Astrocyte (in vitro differentiated cells and primary cell): ENCODE data around the gene PDSS2. TPM values are rescaled to one million over a fixed set of nuclear protein-coding genes. Genes with fewer than 3 reads are reported as not detected.

Experiments used
- DNase-seq: peaks from one replicate; pipeline ENCODE4 v3.0.0-alpha.2; 2010; ENCODE audit warnings: low read depth
- FAIRE-seq: peaks from 2 replicates; lab custom pipeline; 2011; peaks lifted over from hg19 to GRCh38; lab: Jason Lieb, UNC
- H2AFZ ChIP-seq: 2 replicates; pipeline ENCODE4 v1.6.0; 2012; ENCODE audit warnings: low read depth, low read length, inconsistent platforms
- H3K27ac ChIP-seq: 2 replicates; pipeline ENCODE4 v1.5.1; 2011; ENCODE audit warnings: low read depth, low read length, inconsistent platforms
- H3K27me3 ChIP-seq: 2 replicates; pipeline ENCODE4 v1.6.0; 2011; ENCODE audit warnings: low read length, inconsistent platforms; ENCODE audit not compliant: insufficient read depth
- H3K36me3 ChIP-seq: 2 replicates; pipeline ENCODE4 v1.5.1; 2011; ENCODE audit warnings: low read length, inconsistent platforms; ENCODE audit not compliant: insufficient read depth
- H3K4me1 ChIP-seq: 2 replicates; pipeline ENCODE4 v1.5.1; 2011; ENCODE audit warnings: low read length, inconsistent platforms; ENCODE audit not compliant: insufficient read depth
- H3K4me2 ChIP-seq: 2 replicates; pipeline ENCODE4 v1.6.0; 2012; ENCODE audit warnings: low read length, inconsistent platforms
- H3K4me3 ChIP-seq: 2 replicates; pipeline ENCODE4 v1.5.1; 2011; ENCODE audit warnings: low read depth, mild to moderate bottlenecking, low read length, inconsistent platforms; ENCODE audit not compliant: insufficient read depth
- H3K79me2 ChIP-seq: 2 replicates; pipeline ENCODE4 v1.6.0; 2012; ENCODE audit warnings: mild to moderate bottlenecking, low read length, inconsistent platforms; ENCODE audit not compliant: insufficient read depth
- H3K9ac ChIP-seq: 2 replicates; pipeline ENCODE4 v1.6.0; 2012; ENCODE audit warnings: mild to moderate bottlenecking, low read length, inconsistent platforms
- H3K9me3 ChIP-seq: 2 replicates; pipeline ENCODE4 v1.5.1; 2012; ENCODE audit warnings: low read depth, mild to moderate bottlenecking, low read length, inconsistent platforms; ENCODE audit not compliant: insufficient read depth
- H4K20me1 ChIP-seq: 2 replicates; pipeline ENCODE4 v1.6.0; 2012; ENCODE audit warnings: low read length, inconsistent platforms; ENCODE audit not compliant: insufficient read depth
- H3K27ac Mint-ChIP-seq: one replicate; pipeline ENCODE4 v1.8.0; 2021; ENCODE audit warnings: mild to moderate bottlenecking, mixed read lengths; ENCODE audit not compliant: unreplicated experiment
- H3K27me3 Mint-ChIP-seq: one replicate; pipeline ENCODE4 v1.8.0; 2021; ENCODE audit warnings: low read depth, mixed read lengths; ENCODE audit not compliant: unreplicated experiment
- H3K36me3 Mint-ChIP-seq: one replicate; pipeline ENCODE4 v1.8.0; 2021; ENCODE audit warnings: low read depth, mixed read lengths; ENCODE audit not compliant: unreplicated experiment
- H3K4me1 Mint-ChIP-seq: one replicate; pipeline ENCODE4 v1.8.0; 2021; ENCODE audit warnings: low read depth, mixed read lengths; ENCODE audit not compliant: unreplicated experiment
- H3K4me3 Mint-ChIP-seq: one replicate; pipeline ENCODE4 v1.8.0; 2021; ENCODE audit warnings: mild to moderate bottlenecking, moderate library complexity, mixed read lengths; ENCODE audit not compliant: unreplicated experiment
- H3K9me3 Mint-ChIP-seq: one replicate; pipeline ENCODE4 v1.8.0; 2021; ENCODE audit warnings: mild to moderate bottlenecking, mixed read lengths; ENCODE audit not compliant: unreplicated experiment
- EZH2 ChIP-seq: IDR thresholded peaks from 2 replicates; pipeline ENCODE4 v1.6.1; 2012; ENCODE audit warnings: mild to moderate bottlenecking, low read length, inconsistent platforms; ENCODE audit not compliant: insufficient read depth
- total RNA-seq: library from RNA; stranded (reverse); gene quantifications from 2 replicates; pipeline ENCODE4 v1.2.1, GENCODE V29; 2021
- TF ChIP-seq, protein P1 (sequence below): IDR thresholded peaks from 2 replicates; pipeline ENCODE4 v1.5.1; 2011; ENCODE audit warnings: low read depth, mild to moderate bottlenecking, inconsistent platforms, low read length, moderate library complexity; ENCODE audit not compliant: insufficient read depth

PDSS2 gene
- total RNA-seq, 1 donor from 2014 or later, result 7.7 TPM

DNA sequence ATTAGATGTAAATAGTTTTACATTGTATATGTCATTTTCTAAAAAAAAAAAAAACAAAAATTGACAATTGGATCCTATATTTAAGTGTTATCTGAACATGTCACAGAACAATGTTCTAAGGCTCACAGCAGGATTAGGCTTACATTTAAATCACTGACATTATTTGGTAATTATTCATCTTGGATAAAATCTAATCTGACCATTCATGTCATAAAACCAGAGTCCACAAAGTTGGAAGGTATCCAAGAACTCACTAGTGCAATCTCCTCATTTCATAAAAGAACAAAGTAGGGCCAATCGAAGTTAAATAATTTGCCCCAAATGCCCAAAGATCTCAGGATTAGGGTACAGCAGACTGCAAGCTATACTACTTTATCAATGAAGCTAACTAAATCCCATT is 73.0 kb downstream of the PDSS2 start:
- no peaks in the 10 kb centered on the region for H3K36me3 Mint-ChIP-seq
- Histone ChIP-seq H3K79me2 (no peaks in the 10 kb centered on the region), H3K9ac (no peak overlapping the region), H3K4me2 (no peak overlapping the region), H3K27ac (no peak overlapping the region), H3K36me3 (no peaks in the 10 kb centered on the region), H2AFZ (no peak overlapping the region), H4K20me1 (peaks cover 5% of the 10 kb centered on the region), H3K4me1 (no peaks in the 10 kb centered on the region), H3K27me3 (no peaks in the 10 kb centered on the region), H3K4me3 (no peak overlapping the region), H3K9me3 (no peaks in the 10 kb centered on the region)
- DNase-seq (peak; percentile 20), FAIRE-seq (no peak)
- TF ChIP-seq, protein P1, sequence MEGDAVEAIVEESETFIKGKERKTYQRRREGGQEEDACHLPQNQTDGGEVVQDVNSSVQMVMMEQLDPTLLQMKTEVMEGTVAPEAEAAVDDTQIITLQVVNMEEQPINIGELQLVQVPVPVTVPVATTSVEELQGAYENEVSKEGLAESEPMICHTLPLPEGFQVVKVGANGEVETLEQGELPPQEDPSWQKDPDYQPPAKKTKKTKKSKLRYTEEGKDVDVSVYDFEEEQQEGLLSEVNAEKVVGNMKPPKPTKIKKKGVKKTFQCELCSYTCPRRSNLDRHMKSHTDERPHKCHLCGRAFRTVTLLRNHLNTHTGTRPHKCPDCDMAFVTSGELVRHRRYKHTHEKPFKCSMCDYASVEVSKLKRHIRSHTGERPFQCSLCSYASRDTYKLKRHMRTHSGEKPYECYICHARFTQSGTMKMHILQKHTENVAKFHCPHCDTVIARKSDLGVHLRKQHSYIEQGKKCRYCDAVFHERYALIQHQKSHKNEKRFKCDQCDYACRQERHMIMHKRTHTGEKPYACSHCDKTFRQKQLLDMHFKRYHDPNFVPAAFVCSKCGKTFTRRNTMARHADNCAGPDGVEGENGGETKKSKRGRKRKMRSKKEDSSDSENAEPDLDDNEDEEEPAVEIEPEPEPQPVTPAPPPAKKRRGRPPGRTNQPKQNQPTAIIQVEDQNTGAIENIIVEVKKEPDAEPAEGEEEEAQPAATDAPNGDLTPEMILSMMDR, result no peak
- TF ChIP-seq EZH2, result no peak
- H3K9me3 Mint-ChIP-seq, result no peaks in the 10 kb centered on the region
- H3K4me3 Mint-ChIP-seq, result no peak overlapping the region
- no peaks in the 10 kb centered on the region for H3K4me1 Mint-ChIP-seq
- no peaks in the 10 kb centered on the region for H3K27me3 Mint-ChIP-seq
- no peak overlapping the region for H3K27ac Mint-ChIP-seq

DNA sequence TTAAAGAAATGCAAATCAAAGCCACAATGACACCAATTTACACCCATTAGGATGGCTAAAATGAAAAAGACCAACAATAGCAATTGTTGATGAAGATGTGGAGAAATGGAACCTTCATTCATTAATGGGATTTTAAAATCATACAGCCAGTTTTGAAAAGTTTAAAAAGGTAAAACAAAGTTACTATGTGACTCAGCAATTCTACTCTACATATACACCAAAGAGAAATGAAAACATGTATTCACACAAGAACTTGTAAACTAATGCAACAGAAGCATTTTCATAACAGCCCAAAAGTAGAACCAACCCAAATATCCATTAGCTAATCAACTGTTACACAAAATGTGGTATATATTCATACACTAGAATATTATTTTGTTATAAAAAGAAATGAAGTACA is 75.7 kb downstream of the PDSS2 start:
- no peaks in the 10 kb centered on the region for H3K36me3 ChIP-seq
- H3K9ac ChIP-seq, result no peak overlapping the region
- no peak overlapping the region for H3K4me3 Mint-ChIP-seq
- no peaks in the 10 kb centered on the region for H3K4me1 ChIP-seq
- no peak for TF ChIP-seq EZH2
- TF ChIP-seq, protein P1, result no peak
- H3K36me3 Mint-ChIP-seq, result peaks cover 2% of the 10 kb centered on the region
- H3K79me2 ChIP-seq, result no peaks in the 10 kb centered on the region
- no peak overlapping the region for H3K4me3 ChIP-seq
- H3K9me3 Mint-ChIP-seq, result peaks cover 2% of the 10 kb centered on the region
- no peak overlapping the region for H2AFZ ChIP-seq
- H3K4me1 Mint-ChIP-seq, result no peaks in the 10 kb centered on the region
- no peaks in the 10 kb centered on the region for H3K27me3 ChIP-seq
- DNase-seq (no peak), FAIRE-seq (no peak)
- H3K9me3 ChIP-seq, result no peaks in the 10 kb centered on the region
- H3K4me2 ChIP-seq, result no peak overlapping the region
- H3K27ac Mint-ChIP-seq, result no peak overlapping the region
- H3K27me3 Mint-ChIP-seq, result no peaks in the 10 kb centered on the region
- no peak overlapping the region for H3K27ac ChIP-seq
- H4K20me1 ChIP-seq, result peaks cover 5% of the 10 kb centered on the region

DNA sequence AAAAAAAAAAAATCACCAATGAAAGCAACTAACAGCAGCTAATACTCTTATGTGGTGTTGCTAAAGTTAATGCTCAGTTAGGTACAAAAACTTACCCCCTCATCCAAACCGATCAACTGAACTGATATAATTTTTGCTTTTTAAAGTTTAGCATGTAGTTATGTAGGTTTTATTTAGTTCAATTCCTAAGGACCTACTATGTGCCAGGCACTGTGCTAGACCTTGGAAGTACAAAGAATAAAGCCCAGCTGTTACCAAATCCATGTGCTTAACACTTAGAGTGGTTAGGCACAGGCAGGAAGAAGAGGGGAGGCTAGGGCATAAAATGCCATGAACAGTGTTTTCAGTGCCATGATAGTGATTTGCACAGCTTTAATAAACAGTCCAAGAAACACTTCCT is 85.1 kb downstream of the PDSS2 start:
- no peaks in the 10 kb centered on the region for H3K9me3 ChIP-seq
- Mint-ChIP-seq H3K4me1 (no peaks in the 10 kb centered on the region), H3K27ac (no peak overlapping the region), H3K9me3 (peaks cover 5% of the 10 kb centered on the region), H3K4me3 (no peak overlapping the region), H3K36me3 (peaks cover 2% of the 10 kb centered on the region), H3K27me3 (no peaks in the 10 kb centered on the region)
- H3K79me2 ChIP-seq, result no peaks in the 10 kb centered on the region
- H2AFZ ChIP-seq, result no peak overlapping the region
- no peak for TF ChIP-seq EZH2
- TF ChIP-seq, protein P1, result no peak
- no peak for FAIRE-seq
- no peak overlapping the region for H3K27ac ChIP-seq
- H3K27me3 ChIP-seq, result no peaks in the 10 kb centered on the region
- no peaks in the 10 kb centered on the region for H3K36me3 ChIP-seq
- H3K4me1 ChIP-seq, result no peaks in the 10 kb centered on the region
- H4K20me1 ChIP-seq, result peaks cover 7% of the 10 kb centered on the region
- DNase-seq, result no peak
- no peak overlapping the region for H3K4me2 ChIP-seq
- no peak overlapping the region for H3K9ac ChIP-seq
- no peak overlapping the region for H3K4me3 ChIP-seq
